NCI-H1092 treated with DMSO at 0.1 percent for 48 hours (cell line): ENCODE measurements around the gene PTPRT.
"Not testable (repeated sequence)": the region's sequence is repeated elsewhere in the genome, so short reads cannot be mapped to it uniquely, and the experiment has no call there.

Experiments used
- DNase-seq: peaks from one replicate; lab custom pipeline; 2025; lab: John Stamatoyannopoulos, UW

The PTPRT gene

DNA sequence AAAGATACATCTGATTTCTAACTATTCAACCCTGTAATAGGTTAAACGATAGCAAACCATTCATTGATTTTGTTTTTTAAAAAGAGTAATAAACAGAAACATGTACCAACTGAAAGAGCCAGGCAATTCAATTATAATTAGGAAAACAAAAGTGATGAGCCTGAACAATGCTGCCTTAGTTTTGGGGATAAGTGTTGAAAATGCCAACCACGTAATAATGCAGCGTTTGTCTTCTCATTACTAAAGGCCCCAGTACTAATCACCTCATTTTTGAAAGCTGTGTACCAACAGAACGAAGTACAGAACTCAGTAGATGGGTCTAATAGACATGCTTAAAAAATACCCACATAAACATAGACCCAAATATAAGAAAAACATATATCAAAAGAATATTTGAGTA, 907.9 kb downstream of the PTPRT start:
- no peak for DNase-seq

DNA sequence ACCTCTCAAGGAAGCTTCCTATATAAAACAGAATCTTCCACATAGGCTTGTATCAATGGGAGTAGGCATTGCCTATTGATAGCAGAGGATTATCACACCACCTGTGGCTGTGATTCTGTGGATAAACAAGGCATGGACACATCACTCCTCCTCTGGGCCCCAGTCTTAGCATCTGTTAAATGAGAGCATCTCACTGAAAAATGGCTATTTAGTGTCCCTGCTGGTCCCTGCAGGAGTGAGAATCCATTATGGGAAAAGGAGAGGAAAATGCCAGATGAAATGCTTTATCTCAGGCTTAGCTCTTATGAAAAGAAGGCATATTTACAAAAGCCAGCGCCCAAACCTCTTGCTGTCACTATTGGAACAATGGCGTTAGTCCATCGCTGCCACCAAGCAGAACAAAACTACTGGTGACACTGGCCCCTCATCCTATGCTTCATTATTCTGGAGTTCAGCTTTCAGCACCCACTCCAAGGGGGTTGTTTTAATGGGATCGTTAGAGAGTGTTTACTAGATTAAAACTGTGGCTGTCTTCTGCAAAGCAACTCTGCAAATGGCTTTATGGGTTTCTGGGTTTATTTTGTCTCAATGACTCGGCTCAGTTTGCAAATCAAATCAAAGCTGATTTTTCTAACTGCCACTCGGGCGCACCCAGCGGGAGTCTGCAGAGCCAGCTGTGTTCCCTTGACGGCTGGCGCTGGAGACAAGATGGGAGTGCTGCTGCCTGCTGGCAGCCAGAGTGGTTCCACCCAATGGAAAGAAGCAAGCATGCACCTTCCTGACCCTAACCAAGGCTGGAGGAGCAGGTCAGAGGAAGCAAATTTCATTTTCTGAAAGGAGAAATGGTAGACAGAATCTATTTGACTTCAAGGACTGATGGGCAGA, 912.7 kb downstream of the PTPRT start:
- peak; percentile 80 for DNase-seq

DNA sequence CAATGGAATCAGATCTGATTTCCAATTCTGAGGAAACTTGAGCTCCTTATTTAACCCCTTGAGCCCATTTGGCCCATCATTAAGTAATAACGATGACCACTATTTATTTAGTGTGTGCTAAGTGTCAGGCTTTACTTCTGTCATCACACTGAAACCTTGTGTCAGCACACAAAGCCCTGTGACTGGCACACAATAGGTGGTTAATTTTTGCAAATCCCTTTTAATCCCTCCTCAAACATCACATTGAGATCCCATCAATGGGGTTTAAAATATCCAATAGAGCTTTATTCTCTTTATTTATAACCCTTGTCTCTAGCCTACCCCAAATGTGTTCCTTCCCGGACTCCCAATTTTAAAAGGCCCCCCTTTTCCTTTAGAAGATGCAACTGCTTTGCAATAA, 914.7 kb downstream of the PTPRT start:
- DNase-seq = no peak

DNA sequence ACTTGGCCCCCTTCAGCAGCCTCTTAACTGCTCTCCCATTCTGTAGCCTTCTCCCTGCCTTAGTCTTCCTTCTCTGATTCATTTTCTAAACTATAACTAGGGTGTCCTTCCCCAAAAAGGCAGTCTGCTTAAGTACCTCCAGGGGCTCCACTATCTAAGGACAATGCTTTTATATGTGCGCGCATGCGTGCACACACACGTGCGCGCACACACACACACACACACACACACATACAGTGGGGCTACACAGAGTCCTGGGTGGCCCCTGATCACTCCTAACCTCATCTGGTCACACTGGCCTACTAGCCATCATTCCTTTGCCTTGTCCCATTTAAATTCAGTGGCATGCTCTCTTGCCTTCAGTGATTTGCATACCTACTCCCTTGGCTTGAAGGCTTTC, 917.2 kb downstream of the PTPRT start:
- no peak for DNase-seq

DNA sequence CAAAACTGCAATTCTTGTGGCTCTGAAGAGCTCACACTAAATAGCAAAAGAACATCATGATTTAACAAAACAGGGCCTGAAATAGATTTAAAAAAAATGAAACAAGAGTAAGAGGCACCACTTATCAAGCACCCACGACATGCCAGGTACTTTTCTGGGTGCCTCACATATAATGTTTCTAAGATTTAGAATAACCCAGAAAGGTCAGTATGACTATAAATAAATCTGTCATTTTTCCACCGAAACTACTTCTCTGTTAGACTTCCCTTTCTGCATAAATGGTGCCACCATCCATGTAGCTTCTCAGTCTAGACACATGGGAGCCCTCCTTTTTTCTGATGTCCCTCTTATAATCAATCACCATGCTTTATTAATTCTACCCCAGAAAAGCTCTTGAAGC, 919.2 kb downstream of the PTPRT start:
- no peak for DNase-seq

DNA sequence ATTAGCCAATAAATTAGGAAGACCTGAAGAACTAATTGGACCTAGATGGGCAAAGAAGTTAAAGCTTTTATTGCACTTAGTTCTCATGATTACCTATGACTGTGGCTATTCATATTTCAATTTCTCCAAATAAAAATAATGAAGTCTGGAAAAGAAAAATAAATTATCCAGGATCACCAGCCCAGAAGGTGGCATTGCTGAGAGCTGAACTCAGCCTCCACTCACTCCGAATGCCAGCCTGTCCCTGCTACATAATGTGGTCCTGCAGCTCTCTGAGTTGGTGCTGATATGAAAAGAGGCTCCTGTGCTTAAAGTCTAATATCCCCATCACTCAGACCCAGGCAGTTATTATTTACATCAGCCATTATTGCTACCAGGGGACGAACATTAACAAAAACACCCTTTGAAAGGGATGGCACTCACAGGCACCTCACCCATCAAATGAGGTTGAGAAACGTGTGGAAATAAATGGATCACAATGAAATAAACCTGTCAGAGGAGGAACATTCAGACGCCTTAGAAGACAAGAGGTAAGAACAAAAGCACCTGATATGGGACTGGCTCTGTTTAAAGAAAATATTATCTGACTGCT, 921.8 kb downstream of the PTPRT start:
- DNase-seq = no peak

DNA sequence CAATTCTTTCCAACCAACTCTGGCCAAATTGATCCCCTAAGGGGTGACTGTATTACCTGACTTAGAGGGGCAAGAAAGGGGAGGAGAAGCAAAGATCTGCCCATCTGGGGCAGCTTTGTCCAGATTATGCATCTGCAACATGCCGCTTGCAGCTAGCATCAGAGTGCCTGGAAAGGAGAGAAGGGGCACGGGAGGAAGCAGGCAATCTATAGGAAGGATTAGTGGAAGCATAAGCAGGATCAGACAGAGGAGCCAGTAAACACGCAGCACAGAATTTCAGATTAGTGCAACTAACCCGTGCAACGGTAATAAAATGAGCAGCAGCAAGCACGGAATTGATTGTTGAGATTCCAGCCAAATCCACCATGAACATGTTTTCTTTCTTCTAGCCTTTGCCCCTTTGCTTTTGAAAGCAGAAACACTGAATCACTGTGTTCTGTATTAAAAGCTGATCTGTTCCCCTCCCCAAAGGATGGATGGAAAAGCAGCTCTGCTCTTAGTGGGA, 927.9 kb downstream of the PTPRT start:
- no peak for DNase-seq

DNA sequence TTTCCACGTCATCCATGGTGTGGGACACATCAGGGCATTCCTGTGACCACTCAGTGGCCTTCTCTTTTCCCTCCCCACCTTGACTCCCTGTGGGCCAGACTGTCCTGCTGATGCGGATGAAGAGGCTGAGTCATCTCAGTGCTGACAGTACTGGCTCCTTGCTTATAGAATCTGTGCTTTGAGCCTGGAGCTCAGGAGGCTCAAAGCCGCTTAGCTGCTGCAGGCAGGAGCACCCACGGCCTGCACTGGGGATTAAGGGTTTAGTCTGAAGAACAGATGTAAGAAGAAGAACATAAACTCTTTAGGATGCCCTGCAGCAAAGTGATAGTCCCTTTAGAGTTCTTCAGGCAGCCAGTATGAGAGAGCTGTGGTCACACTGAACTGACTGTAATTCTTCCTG, 929.5 kb downstream of the PTPRT start:
- DNase-seq = no peak

DNA sequence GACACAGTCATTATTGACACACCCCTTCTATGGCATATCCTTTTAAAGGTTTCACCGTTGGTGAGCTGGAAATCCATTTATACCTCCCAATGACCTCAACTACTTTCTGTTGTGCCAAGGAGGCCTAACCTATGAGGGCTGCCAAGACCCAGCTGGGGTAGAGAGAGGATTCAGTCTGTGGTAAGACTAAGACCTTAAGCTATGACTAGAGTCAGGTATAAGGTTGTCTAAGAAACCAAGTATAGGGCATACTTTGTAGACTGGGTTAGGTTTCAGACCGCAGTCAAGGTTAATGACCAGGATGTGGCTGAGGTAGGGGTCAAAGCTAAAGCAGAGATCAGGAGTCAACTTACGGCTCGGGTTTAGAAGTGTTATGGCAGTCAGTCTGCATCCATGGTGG, 930.3 kb downstream of the PTPRT start:
- DNase-seq = no peak

DNA sequence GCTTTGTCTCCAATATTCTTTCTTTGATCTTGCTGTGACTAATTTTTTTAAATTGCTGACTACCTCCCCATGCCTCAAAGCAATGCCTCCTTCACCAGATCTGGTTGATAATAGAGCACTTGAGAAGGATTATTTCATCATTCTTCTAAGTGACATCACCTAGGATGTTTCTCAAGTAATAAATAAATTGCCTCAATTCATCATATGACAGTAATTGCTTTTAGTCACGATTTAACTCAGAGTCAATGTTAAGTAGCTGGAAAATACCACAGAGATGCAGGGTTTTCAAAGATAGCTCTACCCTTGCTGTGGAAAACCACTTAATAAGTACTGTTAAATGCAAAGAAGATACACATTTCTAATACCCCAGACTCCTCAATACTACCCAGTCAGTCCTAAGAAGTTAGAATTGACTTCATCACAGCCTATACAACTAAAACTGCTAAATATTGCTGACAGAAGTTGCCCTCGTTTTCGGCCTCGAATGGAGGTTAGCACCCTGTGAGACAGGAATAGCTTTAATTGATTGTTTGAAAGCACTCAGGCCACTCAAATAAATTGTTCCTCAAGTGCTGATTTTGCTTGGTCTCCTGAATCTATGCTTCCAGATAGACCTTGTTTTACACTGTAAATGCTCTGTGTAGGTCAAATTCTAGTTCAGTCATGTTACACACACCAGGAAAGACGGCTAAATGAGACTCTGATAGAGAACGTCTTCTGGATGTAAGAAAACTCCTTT, 931.0 kb downstream of the PTPRT start:
- DNase-seq = no peak

DNA sequence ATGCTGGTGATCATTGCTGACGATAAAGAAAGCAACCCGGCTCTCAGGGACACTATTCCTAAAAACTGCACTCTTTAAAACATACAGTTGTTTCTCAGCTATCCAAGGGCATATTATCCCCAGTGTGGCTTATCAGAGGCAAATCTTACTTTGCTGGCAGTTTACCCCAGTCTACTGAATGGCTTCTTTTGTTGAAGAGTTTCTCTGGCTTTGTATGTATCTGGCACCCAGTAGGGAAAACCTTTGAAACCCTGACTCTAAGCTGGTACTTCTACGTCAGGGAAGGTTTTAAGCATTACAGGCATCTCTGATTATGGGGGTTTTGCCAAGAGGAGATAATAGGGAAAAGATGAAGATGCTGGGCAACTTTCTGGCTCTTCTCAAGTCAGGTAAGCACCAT, 933.9 kb downstream of the PTPRT start:
- DNase-seq = no peak

DNA sequence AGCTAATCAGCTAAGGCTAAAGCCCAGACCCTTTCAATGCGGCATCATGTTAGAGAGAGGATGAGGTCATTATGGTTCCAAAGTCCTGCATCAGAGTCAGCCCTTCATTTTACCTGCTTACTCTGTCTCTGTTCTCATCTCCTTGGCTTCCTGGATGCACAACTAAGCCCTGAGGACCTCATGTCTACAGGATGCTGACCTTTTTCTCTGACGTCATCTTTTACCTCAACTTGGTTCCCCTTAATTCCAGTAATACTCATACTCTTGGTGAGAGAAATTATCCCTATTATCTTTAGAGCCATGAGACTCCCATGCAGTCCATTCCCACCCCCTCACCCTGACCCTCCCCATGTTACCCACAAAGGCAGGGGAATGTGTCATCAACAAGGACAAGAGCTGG, 935.0 kb downstream of the PTPRT start:
- DNase-seq = no peak

DNA sequence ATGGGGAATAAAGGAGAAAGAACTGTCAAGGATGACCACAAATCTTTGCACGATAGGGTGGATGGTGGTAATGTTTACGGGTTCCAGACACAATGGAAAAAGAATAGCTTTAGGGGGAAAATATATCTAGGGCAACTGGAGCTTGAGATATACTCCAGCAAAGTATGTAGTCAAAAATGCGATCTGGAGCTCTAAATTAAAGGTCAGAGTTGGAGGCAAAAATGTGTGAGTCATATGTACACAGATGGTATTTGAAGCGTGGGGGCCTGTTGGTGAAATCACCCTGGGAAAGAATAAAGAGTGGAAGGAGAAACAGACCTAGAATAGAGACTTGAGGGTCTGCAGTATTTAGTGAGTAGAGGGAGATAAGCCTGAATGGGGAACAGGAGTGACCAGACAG, 937.6 kb downstream of the PTPRT start:
- no peak for DNase-seq

DNA sequence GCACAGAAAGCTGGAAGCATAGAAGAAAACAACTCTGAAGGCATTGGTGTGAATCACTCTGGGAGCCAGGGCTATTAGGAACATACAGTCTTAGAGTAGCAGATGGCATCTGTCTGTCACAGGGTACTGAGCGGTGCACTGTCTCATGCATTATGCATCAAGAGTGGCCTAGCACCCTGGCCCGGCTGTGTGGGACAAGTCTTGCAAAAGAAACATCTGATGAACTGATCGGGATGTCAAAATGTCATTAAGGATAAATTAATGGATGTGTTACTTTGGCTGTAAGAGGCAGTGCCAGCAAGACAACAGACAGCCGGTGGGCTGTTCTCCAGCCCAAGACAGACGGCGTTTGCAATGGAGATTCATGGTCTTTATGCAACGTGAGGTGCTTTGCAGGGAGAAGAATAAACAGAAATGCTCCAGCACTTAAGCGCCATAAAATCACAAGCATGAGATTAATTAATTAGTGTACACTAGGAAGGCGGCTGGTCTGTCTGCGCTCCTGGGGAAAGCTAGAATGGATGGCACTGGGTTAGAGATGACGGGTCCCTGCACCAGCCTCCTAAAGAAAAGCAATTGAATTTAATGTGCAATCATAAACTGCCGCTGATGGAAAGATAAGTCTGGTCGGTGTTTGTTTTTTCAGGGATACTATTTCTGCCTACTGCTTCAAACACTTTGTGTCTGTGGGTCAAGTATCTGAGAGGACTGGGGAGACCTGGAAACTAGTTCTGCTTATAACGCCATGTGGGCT, 970.9 kb downstream of the PTPRT start:
- peak; percentile 68 for DNase-seq

DNA sequence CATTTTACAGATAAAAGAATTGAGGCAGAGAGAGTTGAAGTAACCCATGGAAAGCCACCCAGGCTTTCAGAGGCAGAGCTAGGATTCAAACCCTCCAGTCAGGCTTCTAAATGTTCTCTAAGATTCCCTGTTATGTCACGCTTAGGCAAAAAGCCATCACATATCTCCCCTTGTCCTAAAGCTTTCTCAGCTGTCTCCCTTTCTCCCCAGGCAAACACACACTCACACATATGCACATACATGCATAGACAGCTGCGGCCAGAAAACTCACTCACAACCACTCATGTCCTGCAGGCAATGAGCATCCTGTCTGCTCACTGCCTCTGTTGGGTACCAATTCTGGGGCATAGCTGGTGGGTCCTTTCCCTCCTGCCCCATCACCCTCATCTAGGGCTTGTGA, 975.6 kb downstream of the PTPRT start:
- no peak for DNase-seq

DNA sequence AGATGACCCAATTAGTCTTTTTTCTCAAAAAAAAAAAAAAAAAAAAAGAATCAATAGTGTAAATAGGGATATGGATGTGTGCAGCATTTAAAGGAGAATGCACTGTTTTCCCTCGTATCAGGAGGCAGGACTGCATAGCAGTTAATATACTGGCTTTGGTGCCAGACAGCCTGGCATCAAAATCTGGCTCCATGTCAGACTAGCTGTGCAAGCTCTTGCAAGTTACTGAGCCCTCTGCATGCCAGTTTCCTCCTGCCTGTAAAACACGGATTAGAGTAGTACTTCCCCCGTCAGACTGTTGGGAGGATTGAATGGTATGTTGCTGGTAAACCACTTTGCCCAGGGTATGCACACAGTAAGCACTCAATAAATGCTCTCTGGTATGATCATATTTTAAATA, 977.3 kb downstream of the PTPRT start:
- no peak for DNase-seq

DNA sequence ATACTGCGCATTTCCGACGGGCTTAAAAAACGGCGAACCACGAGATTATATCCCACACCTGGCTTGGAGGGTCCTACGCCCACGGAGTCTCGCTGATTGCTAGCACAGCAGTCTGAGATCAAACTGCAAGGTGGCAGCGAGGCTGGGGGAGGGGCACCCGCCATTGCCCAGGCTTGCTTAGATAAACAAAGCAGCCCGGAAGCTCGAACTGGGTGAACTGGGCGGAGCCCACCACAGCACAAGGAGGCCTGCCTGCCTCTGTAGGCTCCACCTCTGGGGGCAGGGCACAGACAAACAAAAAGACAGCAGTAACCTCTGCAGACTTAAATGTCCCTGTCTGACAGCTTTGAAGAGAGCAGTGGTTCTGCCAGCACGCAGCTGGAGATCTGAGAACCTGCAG, 983.1 kb downstream of the PTPRT start:
- not testable (repeated sequence) for DNase-seq

DNA sequence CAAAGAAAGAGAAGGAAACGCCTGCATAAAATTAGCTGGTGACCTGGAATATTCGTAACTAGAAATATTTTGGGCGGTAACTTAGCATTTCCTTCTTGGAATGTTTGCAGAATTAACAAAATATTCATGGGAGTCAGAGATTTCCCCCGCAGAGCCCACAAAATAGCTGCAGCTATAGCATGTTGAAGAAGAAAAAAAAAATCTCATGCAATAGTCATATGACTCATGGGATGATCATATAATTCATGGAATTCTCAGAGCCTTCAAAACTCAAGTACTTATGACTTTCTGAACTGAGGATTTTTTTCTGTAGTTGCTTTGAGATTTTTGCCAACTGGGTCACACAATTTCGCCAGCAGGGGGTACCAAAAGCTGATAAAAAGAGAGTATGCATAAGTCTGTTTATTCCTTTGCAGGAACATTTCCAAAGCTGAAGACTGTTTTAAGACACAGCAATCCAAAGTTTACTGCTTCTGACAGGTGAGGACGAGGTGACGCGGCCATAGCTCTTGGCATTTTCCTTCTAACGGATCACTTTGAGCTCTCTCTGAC, 985.5 kb downstream of the PTPRT start:
- DNase-seq = peak; percentile 19

DNA sequence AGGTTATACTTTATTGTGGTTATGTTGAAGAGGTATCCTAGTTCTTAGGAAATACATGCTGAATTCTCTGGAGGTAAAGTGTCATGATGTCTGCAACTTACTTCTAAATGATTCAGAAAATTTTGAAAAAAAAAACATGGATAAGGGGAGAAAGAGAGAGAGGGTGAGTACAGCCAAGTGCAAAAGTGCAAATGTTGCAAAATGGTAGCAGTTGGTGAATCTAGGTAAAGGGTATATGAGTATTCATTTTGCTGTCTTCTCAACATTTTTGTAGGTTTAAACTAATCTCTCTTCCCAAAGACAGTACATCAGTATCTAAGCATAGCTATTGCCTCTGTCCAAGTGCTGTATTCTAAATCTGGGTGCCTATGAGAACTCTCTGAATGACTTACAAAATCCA, 992.1 kb downstream of the PTPRT start:
- DNase-seq = no peak

DNA sequence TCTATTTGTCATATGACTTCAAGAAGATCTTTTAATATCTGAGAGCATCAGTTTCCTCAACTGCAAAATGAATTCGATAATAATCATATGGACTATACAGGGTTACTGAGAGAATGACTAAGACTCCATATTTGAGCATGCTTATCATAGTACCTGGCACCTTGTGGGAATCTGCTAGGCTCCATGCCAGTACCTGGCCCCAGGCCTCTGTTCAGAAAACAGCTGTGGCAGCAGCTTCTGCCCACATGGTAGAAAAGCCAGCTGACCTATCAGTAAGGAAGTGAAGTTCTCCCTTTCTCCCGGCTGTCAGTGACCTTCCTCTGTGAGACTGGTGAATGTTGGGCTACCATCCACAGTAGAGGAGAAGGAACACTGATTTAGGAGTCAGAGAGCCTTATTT, 996.6 kb downstream of the PTPRT start:
- DNase-seq = no peak

DNA sequence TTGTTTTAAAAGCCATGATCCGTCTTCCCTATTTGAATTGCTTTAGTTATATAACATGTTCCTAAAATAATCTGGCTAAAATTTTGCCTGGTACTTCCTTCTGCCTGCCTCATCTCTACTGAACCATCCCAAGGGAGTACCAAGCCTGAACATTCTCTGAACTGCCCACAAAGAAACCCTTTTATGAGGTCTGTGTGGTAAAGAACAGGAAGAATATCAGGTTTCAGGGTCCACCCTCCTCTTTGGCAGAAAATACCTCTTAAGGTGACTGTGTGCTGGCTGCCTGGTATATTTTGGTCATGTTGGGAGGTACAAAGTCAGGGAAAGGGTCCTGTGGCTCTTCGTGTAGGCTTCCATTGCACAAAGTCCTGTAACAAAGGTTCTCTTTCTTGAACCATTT, 997.4 kb downstream of the PTPRT start:
- DNase-seq = peak; percentile 4
